Measurements from ENCODE around the gene FLOT2.
"Not testable (repeated sequence)": the region's sequence is repeated elsewhere in the genome, so short reads cannot be mapped to it uniquely, and the experiment has no call there.

FLOT2 gene

GRCh38 chr17:28841901-28842281 lies 55.6 kb downstream of the FLOT2 start:
- no peak for DNase-seq

GRCh38 chr17:28839221-28839620 lies 58.3 kb downstream of the FLOT2 start:
- DNase-seq = no peak

- not testable (repeated sequence) for DNase-seq
Measured at GRCh38 chr17:28836541-28836940, 61.0 kb downstream of the FLOT2 start.

GRCh38 chr17:28834420-28834819 lies 63.1 kb downstream of the FLOT2 start:
- no peak for DNase-seq
